CD14-positive monocyte (primary cell): ENCODE results near the gene PUM1. TPM values are rescaled to one million over a fixed set of nuclear protein-coding genes. Genes with fewer than 3 reads are reported as not detected.

Experiments
- DNase-seq, 3 donors: peaks; one replicate each; pipeline ENCODE4 v3.0.0-alpha.2; 2011 to 2022
- H2AFZ ChIP-seq: 2 replicates; pipeline ENCODE4 v1.6.0; 2012; ENCODE audit warnings: mild to moderate bottlenecking, low read depth, low read length, inconsistent platforms; ENCODE audit not compliant: insufficient read depth, poor library complexity, severe bottlenecking
- H3K27ac ChIP-seq, 2 donors: 1 replicate in 1 of 2; 2 replicates in 1 of 2; pipeline ENCODE4 v1.5.1; 2012 to 2013; ENCODE audit warnings: low read length in 2 of 2, control low read depth in 1 of 2, inconsistent platforms in 1 of 2, low read depth in 1 of 2, mild to moderate bottlenecking in 1 of 2
- H3K27me3 ChIP-seq, 2 donors: one replicate each; pipeline versions ENCODE4 v1.6.0 to v1.6.1; 2011 to 2013; ENCODE audit warnings: low read length in 2 of 2; ENCODE audit not compliant: control insufficient read depth in 2 of 2, insufficient read depth in 2 of 2
- H3K36me3 ChIP-seq, 2 donors: replicated peaks in 1 of 2; 1 replicate in 1 of 2; 2 replicates in 1 of 2; pipeline versions ENCODE4 v1.5.1 to v1.6.1; 2012 to 2013; ENCODE audit warnings: low read length in 2 of 2, control low read depth in 1 of 2, inconsistent platforms in 1 of 2, mild to moderate bottlenecking in 1 of 2; ENCODE audit not compliant: insufficient read depth in 2 of 2, control insufficient read depth in 1 of 2
- H3K4me1 ChIP-seq, 2 donors: 1 replicate in 1 of 2; 2 replicates in 1 of 2; pipeline versions ENCODE4 v1.5.1 to v1.6.1; 2012 to 2013; ENCODE audit warnings: low read length in 2 of 2, control low read depth in 1 of 2, inconsistent platforms in 1 of 2, mild to moderate bottlenecking in 1 of 2, moderate library complexity in 1 of 2; ENCODE audit not compliant: insufficient read depth in 2 of 2, control insufficient read depth in 1 of 2
- H3K4me2 ChIP-seq: replicated peaks from 2 replicates; pipeline ENCODE3; 2012; ENCODE audit warnings: low read length, moderate library complexity, mild to moderate bottlenecking; ENCODE audit not compliant: poor library complexity, severe bottlenecking; ENCODE audit errors: extremely low read depth
- H3K4me3 ChIP-seq, 3 experiments: fragments of 200-600 bp in 1 of 3; sonication (generic) in 1 of 3; replicated peaks in 1 of 3; 1 replicate in 2 of 3; 2 replicates in 1 of 3; pipeline ENCODE4 v1.5.1; 2011 to 2013; ENCODE audit warnings: low read length in 3 of 3, mild to moderate bottlenecking in 3 of 3, control low read depth in 2 of 3, low read depth in 2 of 3, inconsistent platforms in 1 of 3, moderate library complexity in 1 of 3
- H3K79me2 ChIP-seq: 2 replicates; pipeline ENCODE4 v1.6.0; 2012; ENCODE audit warnings: mild to moderate bottlenecking, control low read depth, inconsistent platforms, low read length, moderate library complexity; ENCODE audit not compliant: insufficient read depth
- H3K9ac ChIP-seq: 2 replicates; pipeline ENCODE4 v1.6.0; 2017; ENCODE audit warnings: low read length, mild to moderate bottlenecking; ENCODE audit not compliant: insufficient read depth, poor library complexity, severe bottlenecking
- H3K9me3 ChIP-seq, 2 donors: replicated peaks in 1 of 2; 1 replicate in 1 of 2; 2 replicates in 1 of 2; pipeline versions ENCODE4 v1.5.1 to v1.6.1; 2012 to 2013; ENCODE audit warnings: low read length in 2 of 2, control low read depth in 1 of 2; ENCODE audit not compliant: control insufficient read depth in 1 of 2, insufficient read depth in 1 of 2
- H4K20me1 ChIP-seq: 2 replicates; pipeline ENCODE4 v1.6.0; 2012; ENCODE audit warnings: mild to moderate bottlenecking, low read length, control low read depth, moderate library complexity; ENCODE audit not compliant: insufficient read depth
- H3K27ac Mint-ChIP-seq, 7 donors: one replicate each; pipeline ENCODE4 v1.8.0; 2020; ENCODE audit warnings: mild to moderate bottlenecking in 7 of 7, mixed read lengths in 7 of 7, moderate library complexity in 6 of 7, inconsistent platforms in 2 of 7
- H3K27me3 Mint-ChIP-seq, 3 donors: one replicate each; pipeline ENCODE4 v1.8.0; 2021 to 2022; ENCODE audit warnings: low read depth in 3 of 3, mild to moderate bottlenecking in 3 of 3, mixed read lengths in 3 of 3, moderate library complexity in 3 of 3, inconsistent platforms in 1 of 3
- H3K36me3 Mint-ChIP-seq, 2 donors: one replicate each; pipeline ENCODE4 v1.8.0; 2020; ENCODE audit warnings: mixed read lengths in 2 of 2, inconsistent platforms in 1 of 2, mild to moderate bottlenecking in 1 of 2
- H3K4me1 Mint-ChIP-seq: one replicate; pipeline ENCODE4 v1.8.0; 2020; ENCODE audit warnings: mild to moderate bottlenecking, mixed read lengths
- H3K4me3 Mint-ChIP-seq, 2 donors: one replicate each; pipeline ENCODE4 v1.8.0; 2020; ENCODE audit warnings: mild to moderate bottlenecking in 2 of 2, mixed read lengths in 2 of 2, moderate library complexity in 1 of 2
- H3K9me3 Mint-ChIP-seq, 7 donors: one replicate each; pipeline ENCODE4 v1.8.0; 2020 to 2022; ENCODE audit warnings: mixed read lengths in 7 of 7, mild to moderate bottlenecking in 6 of 7, moderate library complexity in 6 of 7, inconsistent platforms in 2 of 7
- CTCF ChIP-seq: fragments of 200-600 bp; IDR thresholded peaks from one replicate; pipeline ENCODE4 v1.8.0; 2022; ENCODE audit warnings: antibody characterized with exemption, mild to moderate bottlenecking
- WGBS: methylation state at CpG from one replicate; pipeline ENCODE4 v1.1.5; 2013; ENCODE audit warnings: missing lambda C conversion rate; ENCODE audit not compliant: insufficient coverage; 5-methylcytosine and 5-hydroxymethylcytosine counted together
- intact Hi-C, 2 donors: fragments of 100-400 bp; cut with micrococcal nuclease; formaldehyde crosslinking; loops; one replicate each; pipeline versions ENCODE4 v1.15.0 to v1.15.1; 2023
- polyA plus RNA-seq, 3 donors: library from polyadenylated mRNA; depleted of rRNA in 1 of 3; unstranded in 2 of 3; stranded (reverse) in 1 of 3; fragments of 300-500 nt in 2 of 3; fragments of >200 nt in 1 of 3; fragmentation: Illumina TruSeq in 2 of 3; gene quantifications; 1 replicate in 2 of 3; 2 replicates in 1 of 3; pipeline ENCODE4 v1.2.3, GENCODE V29; 2012 to 2021

The PUM1 gene
- polyA plus RNA-seq, 3 donors: 55.0 to 86.1 (median 62.4) TPM

- no peak for DNase-seq
- Histone ChIP-seq H3K4me1 (peaks cover 45 to 48% of the 10 kb centered on the region in 2 donors), H3K36me3 (peaks cover 30 to 53% of the 10 kb centered on the region in 2 donors), H3K4me3 (no peak overlapping the region), H2AFZ (no peak overlapping the region), H3K9me3 (no peaks in the 10 kb centered on the region), H3K9ac (no peak overlapping the region), H4K20me1 (peaks cover 35% of the 10 kb centered on the region), H3K27me3 (no peaks in the 10 kb centered on the region), H3K79me2 (peaks cover 89% of the 10 kb centered on the region), H3K27ac (peak overlapping the region in 1 of 2 donors; percentile 24), H3K4me2 (no peak overlapping the region)
- Mint-ChIP-seq H3K27me3 (peaks cover 0 to 2% (median 0%) of the 10 kb centered on the region in 3 donors), H3K36me3 (peaks cover 51 to 57% of the 10 kb centered on the region in 2 donors), H3K4me3 (no peak overlapping the region), H3K27ac (peak overlapping the region in 3 of 7 donors; percentile 69 to 86 (median 71)), H3K4me1 (peaks cover 62% of the 10 kb centered on the region), H3K9me3 (no peaks in the 10 kb centered on the region)
- TF ChIP-seq CTCF: no peak
- WGBS: 100% methylated on average over 4 of the region's 6 CpGs
- intact Hi-C loops: no loop called here
Measured at GRCh38 chr1:30981172-30981571, 84.3 kb downstream of the PUM1 start.

GRCh38 chr1:30977511-30977910, 88.0 kb downstream of the PUM1 start:
- H3K4me2 ChIP-seq: no peak overlapping the region
- intact Hi-C loops: no loop called here
- H3K4me1 ChIP-seq: peaks cover 32 to 33% of the 10 kb centered on the region in 2 donors
- H3K4me3 ChIP-seq: no peak overlapping the region
- peak overlapping the region in 1 of 2 donors; percentile 64 for H3K27ac ChIP-seq
- Mint-ChIP-seq H3K4me1 (peaks cover 41% of the 10 kb centered on the region), H3K27me3 (peaks cover 0 to 2% (median 0%) of the 10 kb centered on the region in 3 donors), H3K9me3 (no peaks in the 10 kb centered on the region), H3K27ac (peak overlapping the region in 3 of 7 donors; percentile 23 to 76 (median 58)), H3K36me3 (peaks cover 54 to 67% of the 10 kb centered on the region in 2 donors), H3K4me3 (no peak overlapping the region)
- peaks cover 50 to 71% of the 10 kb centered on the region in 2 donors for H3K36me3 ChIP-seq
- peaks cover 92% of the 10 kb centered on the region for H3K79me2 ChIP-seq
- H3K9ac ChIP-seq: no peak overlapping the region
- no peak for DNase-seq
- H3K27me3 ChIP-seq: no peaks in the 10 kb centered on the region
- no CpG with 5 or more reads among the region's 2 CpGs for WGBS
- H4K20me1 ChIP-seq: peaks cover 31% of the 10 kb centered on the region
- no peaks in the 10 kb centered on the region for H3K9me3 ChIP-seq
- no peak overlapping the region for H2AFZ ChIP-seq
- TF ChIP-seq CTCF: no peak
